K562 (cell line): ENCODE results near the gene KCNH2. TPM values are rescaled to one million over a fixed set of nuclear protein-coding genes. Genes with fewer than 3 reads are reported as not detected.

Source experiments
- ATAC-seq: fragments of 200-7000 bp; cut with Tn5 transposase; 3 replicates; pipeline ENCODE4 v1.9.1; 2020; ENCODE audit warnings: moderate library complexity
- BruUV-seq: library from RNA; stranded (reverse); fragments of 400-500 nt; replicated peaks from 2 replicates; lab custom pipeline; 2021; lab: Mats Ljungman, UMichigan
- CTCF ChIA-PET: fragments of 300-600 bp; formaldehyde crosslinking; extraction: SDS; loops from one replicate; lab custom pipeline; 2021; ENCODE audit warnings: low intra/inter-chr PET ratio; lab: Yijun Ruan, JAX
- POLR2A ChIA-PET: fragments of 300-600, 350-650 bp; sonication (Branson Sonifier 250); formaldehyde crosslinking; extraction: SDS; loops from one replicate; lab custom pipeline; 2021; ENCODE audit warnings: antibody characterized with exemption, inconsistent platforms; lab: Yijun Ruan, JAX
- DNase-seq, 4 experiments: peaks; one replicate each; pipeline versions ENCODE4 v3.0.0 to v3.0.0-alpha.2; 2011 to 2018; ENCODE audit warnings: low spot score in 3 of 4, mixed read lengths in 3 of 4; ENCODE audit errors: extremely low read depth in 1 of 4
- FAIRE-seq: peaks from 2 replicates; lab custom pipeline; 2011; peaks lifted over from hg19 to GRCh38; lab: Jason Lieb, UNC
- H2AFZ ChIP-seq: 2 replicates; pipeline ENCODE4 v1.6.0; 2011; ENCODE audit warnings: low read depth, low read length, control low read depth, inconsistent platforms
- H3K27ac ChIP-seq: fragments of 200-600 bp; 3 replicates; pipeline ENCODE4 v1.8.0; 2011; ENCODE audit warnings: low read depth, mild to moderate bottlenecking, control low read depth, inconsistent platforms, low read length, moderate library complexity, mixed read lengths; ENCODE audit errors: extremely low read depth
- H3K27me3 ChIP-seq, 2 experiments: fragments of 300-600 bp in 1 of 2; 2 replicates in 1 of 2; 3 replicates in 1 of 2; pipeline versions ENCODE4 v1.6.0 to v1.8.0; 2011; ENCODE audit warnings: inconsistent platforms in 2 of 2, low read length in 2 of 2, mild to moderate bottlenecking in 1 of 2, mixed read lengths in 1 of 2, moderate library complexity in 1 of 2; ENCODE audit not compliant: control insufficient read depth in 2 of 2, insufficient read depth in 2 of 2
- H3K36me3 ChIP-seq: fragments of 300-600 bp; 3 replicates; pipeline ENCODE4 v1.8.0; 2011; ENCODE audit warnings: mild to moderate bottlenecking, low read length, inconsistent platforms; ENCODE audit not compliant: control insufficient read depth, insufficient read depth
- H3K4me1 ChIP-seq, 2 experiments: fragments of 200-600 bp in 1 of 2; replicated peaks in 1 of 2; 2 replicates in 1 of 2; 3 replicates in 1 of 2; pipeline versions ENCODE4 v1.5.1 to v1.8.0; 2011; ENCODE audit warnings: inconsistent platforms in 2 of 2, low read length in 2 of 2, mild to moderate bottlenecking in 1 of 2, mixed read lengths in 1 of 2, moderate library complexity in 1 of 2; ENCODE audit not compliant: control insufficient read depth in 2 of 2, insufficient read depth in 2 of 2
- H3K4me2 ChIP-seq: 2 replicates; pipeline ENCODE4 v1.6.1; 2011; ENCODE audit warnings: low read length, control low read depth, inconsistent platforms, mixed read lengths; ENCODE audit not compliant: insufficient read depth
- H3K4me3 ChIP-seq: fragments of 200-600 bp; sonication (generic), shearing (Covaris generic); 2 replicates; pipeline ENCODE4 v1.5.1; 2016; ENCODE audit warnings: control low read depth, inconsistent platforms
- H3K79me2 ChIP-seq: fragments of 200-600 bp; 3 replicates; pipeline ENCODE4 v1.8.0; 2011; ENCODE audit warnings: low read length, inconsistent platforms; ENCODE audit not compliant: control insufficient read depth, insufficient read depth
- H3K9ac ChIP-seq, 2 experiments: 2 replicates each; pipeline versions ENCODE4 v1.6.0 to v1.6.1; 2011; ENCODE audit warnings: low read depth in 2 of 2, low read length in 2 of 2, control low read depth in 1 of 2, inconsistent platforms in 1 of 2, mild to moderate bottlenecking in 1 of 2, mixed read lengths in 1 of 2; ENCODE audit not compliant: insufficient read depth in 1 of 2
- H3K9me1 ChIP-seq: one replicate; pipeline ENCODE4 v1.6.0; 2011; ENCODE audit warnings: inconsistent platforms, mild to moderate bottlenecking, low read length, moderate library complexity; ENCODE audit not compliant: control insufficient read depth, insufficient read depth
- H3K9me3 ChIP-seq: replicated peaks from 2 replicates; pipeline ENCODE4 v1.5.1; 2011; ENCODE audit warnings: low read depth, low read length, inconsistent platforms; ENCODE audit not compliant: control insufficient read depth, insufficient read depth
- H4K20me1 ChIP-seq: replicated peaks from 2 replicates; pipeline ENCODE4 v1.6.1; 2011; ENCODE audit warnings: low read length, inconsistent platforms, mixed read lengths; ENCODE audit not compliant: control insufficient read depth, insufficient read depth
- CBFA2T2 ChIP-seq: fragments of 450-650 bp; conservative IDR thresholded peaks from 2 replicates; pipeline ENCODE4 v1.6.1; 2017; ENCODE audit warnings: mild to moderate bottlenecking
- DPF2 ChIP-seq: fragments of 450-650 bp; IDR thresholded peaks from 2 replicates; pipeline ENCODE4 v1.6.1; 2016
- ERF ChIP-seq: fragments of 450-650 bp; formaldehyde crosslinking; IDR thresholded peaks from 2 replicates; pipeline ENCODE4 v1.4.0; 2020; ENCODE audit warnings: mild to moderate bottlenecking, mixed read lengths
- FIP1L1 ChIP-seq: fragments of 200-400 bp; formaldehyde crosslinking; IDR thresholded peaks from 2 replicates; pipeline ENCODE4 v1.6.1; 2018; ENCODE audit warnings: mild to moderate bottlenecking, low read depth, low read length; ENCODE audit not compliant: poor library complexity, severe bottlenecking
- KLF1 ChIP-seq: fragments of 450-650 bp; IDR thresholded peaks from 2 replicates; pipeline ENCODE4 v1.6.1; 2016; ENCODE audit warnings: missing genetic modification characterization, missing compliant biosample characterization
- MEIS2 ChIP-seq: fragments of 450-650 bp; IDR thresholded peaks from 2 replicates; pipeline ENCODE4 v1.6.1; 2014; ENCODE audit warnings: mild to moderate bottlenecking; ENCODE audit not compliant: partially characterized antibody
- NFIC ChIP-seq: fragments of 450-650 bp; IDR thresholded peaks from 2 replicates; pipeline ENCODE4 v1.6.1; 2017; ENCODE audit warnings: mild to moderate bottlenecking, inconsistent platforms
- NUFIP1 ChIP-seq: fragments of 450-650 bp; IDR thresholded peaks from 2 replicates; pipeline ENCODE4 v1.6.1; 2018; ENCODE audit not compliant: partially characterized antibody
- PML ChIP-seq: IDR thresholded peaks from 2 replicates; pipeline ENCODE4 v1.6.1; 2012; ENCODE audit warnings: low read length, inconsistent platforms
- TCF7L2 ChIP-seq: fragments of 150-350 bp; IDR thresholded peaks from 2 replicates; pipeline ENCODE4 v1.6.1; 2016; ENCODE audit warnings: low read depth, mild to moderate bottlenecking, low read length, moderate library complexity
- ZNF699 ChIP-seq: fragments of 250-450 bp; sonication (Bioruptor Pico); IDR thresholded peaks from 2 replicates; pipeline ENCODE4 v1.8.0; 2021; ENCODE audit warnings: mild to moderate bottlenecking, moderate library complexity; ENCODE audit not compliant: insufficient replicate concordance
- WGBS: fragments of 100-300 bp; shearing (Covaris generic); methylation state at CpG from one replicate; pipeline ENCODE4 v1.1.6; 2016; ENCODE audit warnings: low coverage, mixed read lengths; ENCODE audit not compliant: insufficient coverage; ENCODE audit errors: missing lambda C conversion rate; 5-methylcytosine and 5-hydroxymethylcytosine counted together
- in situ Hi-C: fragments of 300-500 bp; cut with MboI; formaldehyde crosslinking; loops from 4 replicates; pipeline ENCODE4 v1.15.0; 2018; ENCODE audit warnings: inconsistent platforms, mixed read lengths
- intact Hi-C: fragments of 100-400 bp; cut with micrococcal nuclease; formaldehyde crosslinking; loops from 2 replicates; pipeline ENCODE4 v1.14.2; 2022
- polyA plus RNA-seq, 8 experiments: library from polyadenylated mRNA; depleted of rRNA in 4 of 8; stranded (reverse) in 5 of 8; unstranded in 3 of 8; fragments of >200 nt; fragmentation: Nextera tagmentation in 2 of 8; fragmentation: Illumina TruSeq in 1 of 8; extraction: Ambion mirVana in 2 of 8; extraction: Trizol in 1 of 8; gene quantifications; 2 replicates each; pipeline versions ENCODE4 v1.2.1 to v1.2.3, GENCODE V29; 2011 to 2014; ENCODE audit warnings: inconsistent platforms in 1 of 8, missing spikeins in 1 of 8
- total RNA-seq, 7 experiments: library from RNA; depleted of rRNA in 6 of 7; stranded (reverse); fragments of >200 nt in 6 of 7; fragmentation: Illumina TruSeq in 2 of 7; extraction: Trizol in 2 of 7; gene quantifications; 2 replicates each; pipeline versions ENCODE4 v1.2.1 to v1.2.3, GENCODE V29; 2011 to 2021; ENCODE audit warnings: low replicate concordance in 1 of 7
- TF ChIP-seq, protein P1 (sequence below): IDR thresholded peaks from 2 replicates; pipeline ENCODE4 v1.6.1; 2011; ENCODE audit warnings: borderline replicate concordance, low read depth, mild to moderate bottlenecking, moderate library complexity, low read length; ENCODE audit not compliant: insufficient read depth, poor library complexity, severe bottlenecking
- TF ChIP-seq, protein P2 (sequence below), 2 experiments: fragments of 450-650 bp; conservative IDR thresholded peaks; 2 replicates each; pipeline ENCODE4 v1.6.1; 2017; ENCODE audit warnings: mild to moderate bottlenecking in 2 of 2, moderate library complexity in 2 of 2
- TF ChIP-seq, protein P3 (sequence below): sonication (generic); formaldehyde crosslinking; IDR thresholded peaks from 2 replicates; pipeline ENCODE4 v1.8.1; 2022; ENCODE audit warnings: missing genetic modification reagents
- TF ChIP-seq, protein P4 (sequence below): fragments of 250-450 bp; sonication (Bioruptor Pico); IDR thresholded peaks from 2 replicates; pipeline ENCODE4 v1.4.0; 2020

KCNH2 gene
- total and polyA plus RNA-seq, 9 of the 15 experiments (the other 6 are each of a cell fraction or from before 2014, with no cell fraction given) = 18.1 to 368 (median 218) TPM

DNA sequence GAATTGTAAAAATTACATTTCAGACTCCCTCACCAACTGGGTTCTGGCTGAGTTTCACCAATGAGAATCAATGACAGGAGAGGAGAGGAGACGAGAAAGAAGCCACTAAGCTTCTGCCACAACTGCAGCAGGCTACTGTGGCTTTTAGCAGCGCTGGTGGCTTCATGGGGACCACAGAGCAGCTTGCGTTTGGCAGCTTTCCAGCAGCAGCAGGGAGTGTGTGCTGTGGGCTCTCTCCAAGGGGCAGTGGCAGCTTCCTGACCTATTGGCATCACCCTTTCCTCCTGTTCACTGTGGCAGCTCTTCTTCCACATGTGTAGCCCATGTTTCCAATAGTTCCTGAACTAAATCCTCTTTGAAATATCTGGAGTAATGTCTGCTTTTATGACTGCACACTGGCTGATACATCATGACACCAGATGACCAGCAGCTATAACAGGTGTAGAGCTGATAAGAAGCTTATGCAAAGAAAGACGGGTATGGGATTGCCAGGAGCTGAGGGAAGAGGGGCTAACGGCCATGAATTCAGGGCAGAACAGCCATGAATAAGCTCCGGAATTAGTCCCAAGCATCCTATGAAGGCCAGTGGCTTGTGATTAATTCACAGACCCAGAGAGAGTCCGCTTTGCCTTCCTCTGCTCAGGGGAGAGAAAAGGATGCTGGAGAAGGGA, 46.8 kb downstream of the KCNH2 start:
- in situ Hi-C loops = no loop called here
- 0 out of 2 replicates have a peak, but pooled peaks have one; percentile 32 for TF ChIP-seq DPF2
- TF ChIP-seq PML = no peak
- TF ChIP-seq, protein P1, sequence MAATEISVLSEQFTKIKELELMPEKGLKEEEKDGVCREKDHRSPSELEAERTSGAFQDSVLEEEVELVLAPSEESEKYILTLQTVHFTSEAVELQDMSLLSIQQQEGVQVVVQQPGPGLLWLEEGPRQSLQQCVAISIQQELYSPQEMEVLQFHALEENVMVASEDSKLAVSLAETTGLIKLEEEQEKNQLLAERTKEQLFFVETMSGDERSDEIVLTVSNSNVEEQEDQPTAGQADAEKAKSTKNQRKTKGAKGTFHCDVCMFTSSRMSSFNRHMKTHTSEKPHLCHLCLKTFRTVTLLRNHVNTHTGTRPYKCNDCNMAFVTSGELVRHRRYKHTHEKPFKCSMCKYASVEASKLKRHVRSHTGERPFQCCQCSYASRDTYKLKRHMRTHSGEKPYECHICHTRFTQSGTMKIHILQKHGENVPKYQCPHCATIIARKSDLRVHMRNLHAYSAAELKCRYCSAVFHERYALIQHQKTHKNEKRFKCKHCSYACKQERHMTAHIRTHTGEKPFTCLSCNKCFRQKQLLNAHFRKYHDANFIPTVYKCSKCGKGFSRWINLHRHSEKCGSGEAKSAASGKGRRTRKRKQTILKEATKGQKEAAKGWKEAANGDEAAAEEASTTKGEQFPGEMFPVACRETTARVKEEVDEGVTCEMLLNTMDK = no peak
- TF ChIP-seq TCF7L2 = no peak
- no peak for TF ChIP-seq NUFIP1
- TF ChIP-seq, protein P2, sequence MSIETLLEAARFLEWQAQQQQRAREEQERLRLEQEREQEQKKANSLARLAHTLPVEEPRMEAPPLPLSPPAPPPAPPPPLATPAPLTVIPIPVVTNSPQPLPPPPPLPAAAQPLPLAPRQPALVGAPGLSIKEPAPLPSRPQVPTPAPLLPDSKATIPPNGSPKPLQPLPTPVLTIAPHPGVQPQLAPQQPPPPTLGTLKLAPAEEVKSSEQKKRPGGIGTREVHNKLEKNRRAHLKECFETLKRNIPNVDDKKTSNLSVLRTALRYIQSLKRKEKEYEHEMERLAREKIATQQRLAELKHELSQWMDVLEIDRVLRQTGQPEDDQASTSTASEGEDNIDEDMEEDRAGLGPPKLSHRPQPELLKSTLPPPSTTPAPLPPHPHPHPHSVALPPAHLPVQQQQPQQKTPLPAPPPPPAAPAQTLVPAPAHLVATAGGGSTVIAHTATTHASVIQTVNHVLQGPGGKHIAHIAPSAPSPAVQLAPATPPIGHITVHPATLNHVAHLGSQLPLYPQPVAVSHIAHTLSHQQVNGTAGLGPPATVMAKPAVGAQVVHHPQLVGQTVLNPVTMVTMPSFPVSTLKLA (conservative IDR thresholded peaks at IDR 0.05) = 0 out of 4 replicates have a peak, but pooled peaks of 1 of the 2 experiments have one; percentile 19
- TF ChIP-seq CBFA2T2 = 0 out of 2 replicates have a peak, but pooled peaks have one; percentile 28
- no peak for TF ChIP-seq FIP1L1
- TF ChIP-seq NFIC = peak; percentile 97
- TF ChIP-seq, protein P3, sequence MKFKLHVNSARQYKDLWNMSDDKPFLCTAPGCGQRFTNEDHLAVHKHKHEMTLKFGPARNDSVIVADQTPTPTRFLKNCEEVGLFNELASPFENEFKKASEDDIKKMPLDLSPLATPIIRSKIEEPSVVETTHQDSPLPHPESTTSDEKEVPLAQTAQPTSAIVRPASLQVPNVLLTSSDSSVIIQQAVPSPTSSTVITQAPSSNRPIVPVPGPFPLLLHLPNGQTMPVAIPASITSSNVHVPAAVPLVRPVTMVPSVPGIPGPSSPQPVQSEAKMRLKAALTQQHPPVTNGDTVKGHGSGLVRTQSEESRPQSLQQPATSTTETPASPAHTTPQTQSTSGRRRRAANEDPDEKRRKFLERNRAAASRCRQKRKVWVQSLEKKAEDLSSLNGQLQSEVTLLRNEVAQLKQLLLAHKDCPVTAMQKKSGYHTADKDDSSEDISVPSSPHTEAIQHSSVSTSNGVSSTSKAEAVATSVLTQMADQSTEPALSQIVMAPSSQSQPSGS (CRISPR knock-in tag) = no peak
- TF ChIP-seq MEIS2 = no peak
- TF ChIP-seq, protein P4, sequence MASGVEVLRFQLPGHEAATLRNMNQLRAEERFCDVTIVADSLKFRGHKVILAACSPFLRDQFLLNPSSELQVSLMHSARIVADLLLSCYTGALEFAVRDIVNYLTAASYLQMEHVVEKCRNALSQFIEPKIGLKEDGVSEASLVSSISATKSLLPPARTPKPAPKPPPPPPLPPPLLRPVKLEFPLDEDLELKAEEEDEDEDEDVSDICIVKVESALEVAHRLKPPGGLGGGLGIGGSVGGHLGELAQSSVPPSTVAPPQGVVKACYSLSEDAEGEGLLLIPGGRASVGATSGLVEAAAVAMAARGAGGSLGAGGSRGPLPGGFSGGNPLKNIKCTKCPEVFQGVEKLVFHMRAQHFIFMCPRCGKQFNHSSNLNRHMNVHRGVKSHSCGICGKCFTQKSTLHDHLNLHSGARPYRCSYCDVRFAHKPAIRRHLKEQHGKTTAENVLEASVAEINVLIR (CRISPR knock-in tag) = no peak
- TF ChIP-seq KLF1 (tag) = 0 out of 2 replicates have a peak, but pooled peaks have one; percentile 50
- TF ChIP-seq ERF (CRISPR knock-in tag) = no peak
- no peak for TF ChIP-seq ZNF699

More for the DNA sequence above, 46.8 kb downstream of the KCNH2 start:
- Histone ChIP-seq H3K4me2 (peak overlapping the region; percentile 20; the same call in 1 of the 2 replicates), H3K9ac (peak overlapping the region in 1 of 2 experiments; percentile 8; a peak in 1 of 4 replicates), H3K4me3 (no peak overlapping the region), H3K9me3 (no peaks in the 10 kb centered on the region), H3K27ac (no peak overlapping the region), H3K79me2 (no peaks in the 10 kb centered on the region), H4K20me1 (no peaks in the 10 kb centered on the region), H3K9me1 (no peaks in the 10 kb centered on the region), H2AFZ (peak overlapping the region; percentile 80), H3K4me1 (peaks cover 8 to 23% of the 10 kb centered on the region in 2 experiments; a peak in 4 of 5 replicates), H3K36me3 (no peaks in the 10 kb centered on the region), H3K27me3 (no peaks in the 10 kb centered on the region)
- intact Hi-C loops = no loop called here
- ATAC-seq (peak; percentile 65), DNase-seq (peak in 2 of 4 experiments; percentile 68 to 78), FAIRE-seq (peak; percentile 88)
- no TSS peak for BruUV-seq
- CTCF ChIA-PET = no interaction called here
- 27% methylated on average over 7 of the region's 7 CpGs for WGBS
- POLR2A ChIA-PET = interaction anchor here (0.6 to 2.1 kb wide), 10 partner anchors 8 to 49 kb away, joined by 3 to 20 read pairs (median 5); no protein-coding TSS in a partner anchor
